Pancreas (tissue), 10 donors: ENCODE data around the gene ARHGAP22. TPM values are rescaled to one million over a fixed set of nuclear protein-coding genes. Genes with fewer than 3 reads are reported as not detected.
A peak's percentile ranks its signal among the peaks of the same experiment; 100 is the strongest.

ENCODE experiments used
- ATAC-seq, 4 donors: fragments of 200-7000 bp; cut with Tn5 transposase; one replicate each; pipeline versions ENCODE4 v1.8.0 to v1.9.1; 2020; ENCODE audit warnings: mild to moderate bottlenecking in 4 of 4, moderate library complexity in 4 of 4
- DNase-seq, 6 donors: peaks; one replicate each; pipeline ENCODE4 v3.0.0-alpha.2; 2020
- FAIRE-seq: peaks from 2 replicates; lab custom pipeline; 2012; peaks lifted over from hg19 to GRCh38; lab: Jason Lieb, UNC
- H3K27ac ChIP-seq, 4 donors: fragments of 200-600 bp; sonication (generic); 1 replicate in 3 of 4; 2 replicates in 1 of 4; pipeline versions ENCODE4 v1.5.0 to v1.8.0; 2020
- H3K27me3 ChIP-seq, 4 donors: fragments of 200-600 bp; one replicate each; pipeline ENCODE4 v1.8.0; 2021
- H3K36me3 ChIP-seq, 3 donors: fragments of 200-600 bp; sonication (generic) in 1 of 3; one replicate each; pipeline versions ENCODE4 v1.5.0 to v1.8.0; 2020 to 2021
- H3K4me1 ChIP-seq, 3 donors: fragments of 200-600 bp; one replicate each; pipeline ENCODE4 v1.8.0; 2021
- H3K4me3 ChIP-seq, 4 donors: fragments of 200-600 bp; sonication (generic) in 2 of 4; one replicate each; pipeline versions ENCODE4 v1.5.0 to v1.8.0; 2020 to 2021
- H3K9me3 ChIP-seq, 4 donors: fragments of 200-600 bp; one replicate each; pipeline ENCODE4 v1.8.0; 2021
- WGBS, 2 donors: extraction: QIAGEN DNeasy Blood & Tissue Kit; methylation state at CpG; one replicate each; pipeline ENCODE4 v1.1.7; 2013; 5-methylcytosine and 5-hydroxymethylcytosine counted together
- intact Hi-C, 3 donors: fragments of 100-400 bp; cut with DNase I; formaldehyde crosslinking; loops; one replicate each; pipeline versions ENCODE4 v1.11.1 to v1.14.2; 2022
- polyA plus RNA-seq, 2 donors: library from polyadenylated mRNA; stranded (reverse); fragments of 200-250 nt; gene quantifications; one replicate each; pipeline ENCODE4 v1.2.3, GENCODE V29; 2013
- total RNA-seq, 6 donors: library from RNA; stranded (reverse); fragmentation: NEBNext Ultra II Directional in 4 of 6; extraction: Animal tissue kit (Norgen Biotek cat#: 25700) in 4 of 6; gene quantifications; one replicate each; pipeline versions ENCODE4 v1.2.1 to v1.2.4, GENCODE V29; 2021 to 2023
- TF ChIP-seq, protein P1 (sequence below), 4 donors: fragments of 200-600 bp; sonication (generic) in 3 of 4; IDR thresholded peaks; one replicate each; pipeline versions ENCODE4 v1.5.0 to v1.8.0; 2021; ENCODE audit warnings: antibody characterized with exemption in 4 of 4
- donor health status: healthy with polysubstance abuse.
- donor health status: DM: no; HTN: no; CAD: no; lungs with moderate emphysema.
- donor health status: DM: no; HTN: no; CAD: no.
- donor health status: control.
- donor health status: control.
- donor health status: Bipolar disorder and iron deficiency.
- donor health status: DM: yes; HTN: yes; CAD: no.
- donor health status: DM: no; HTN: no; CAD: no.
- donor health status: DM: no; HTN: no; CAD: no.
- donor health status: DM: yes; HTN: yes; CAD: no.

The ARHGAP22 gene
- total and polyA plus RNA-seq, 8 donors: 1.1 to 6.0 (median 1.9) TPM

DNA sequence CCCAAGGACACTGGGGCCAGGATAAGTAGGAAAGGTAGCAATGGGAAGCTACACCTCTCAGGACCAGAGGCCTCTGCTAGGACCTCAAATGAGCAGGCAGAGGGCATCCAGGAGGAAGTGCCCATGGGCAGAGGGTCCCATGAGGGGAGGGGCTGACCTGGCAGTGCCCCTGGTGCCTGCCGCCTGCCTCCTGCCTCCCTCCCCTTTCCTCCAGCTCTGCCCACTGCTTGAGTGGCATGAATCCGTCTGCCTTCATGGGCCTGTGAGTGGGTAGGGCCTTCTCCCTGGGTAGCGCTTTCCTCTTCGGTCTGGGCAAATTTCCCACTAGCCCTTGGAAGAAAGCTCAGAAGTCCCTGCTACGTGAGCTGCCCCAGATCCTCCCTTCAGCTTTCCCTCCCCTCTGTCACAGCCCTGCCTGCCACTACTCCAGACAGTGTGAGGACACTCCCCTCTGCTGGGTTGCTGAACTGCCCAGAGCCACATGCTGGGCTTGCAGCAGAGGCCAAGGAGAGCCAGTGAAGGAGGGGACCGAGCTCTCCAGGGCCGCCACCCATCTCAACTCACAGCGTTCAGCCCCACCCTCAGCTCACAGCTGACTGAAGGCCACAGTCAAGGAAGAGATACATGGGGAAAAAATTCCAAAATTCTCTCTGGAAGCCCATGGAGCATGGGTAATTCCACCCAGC is 141.4 kb downstream of the ARHGAP22 start:
- Histone ChIP-seq H3K36me3 (no peaks in the 10 kb centered on the region), H3K9me3 (no peaks in the 10 kb centered on the region), H3K4me3 (no peak overlapping the region), H3K27me3 (no peaks in the 10 kb centered on the region), H3K27ac (no peak overlapping the region), H3K4me1 (no peaks in the 10 kb centered on the region)
- FAIRE-seq (no peak), ATAC-seq (peak in 1 of 4 donors; percentile 11), DNase-seq (peak in 1 of 6 donors; percentile 31)
- WGBS, 2 donors: 81 to 84% methylated on average over 6 to 8 of the region's 8 CpGs
- TF ChIP-seq, protein P1, sequence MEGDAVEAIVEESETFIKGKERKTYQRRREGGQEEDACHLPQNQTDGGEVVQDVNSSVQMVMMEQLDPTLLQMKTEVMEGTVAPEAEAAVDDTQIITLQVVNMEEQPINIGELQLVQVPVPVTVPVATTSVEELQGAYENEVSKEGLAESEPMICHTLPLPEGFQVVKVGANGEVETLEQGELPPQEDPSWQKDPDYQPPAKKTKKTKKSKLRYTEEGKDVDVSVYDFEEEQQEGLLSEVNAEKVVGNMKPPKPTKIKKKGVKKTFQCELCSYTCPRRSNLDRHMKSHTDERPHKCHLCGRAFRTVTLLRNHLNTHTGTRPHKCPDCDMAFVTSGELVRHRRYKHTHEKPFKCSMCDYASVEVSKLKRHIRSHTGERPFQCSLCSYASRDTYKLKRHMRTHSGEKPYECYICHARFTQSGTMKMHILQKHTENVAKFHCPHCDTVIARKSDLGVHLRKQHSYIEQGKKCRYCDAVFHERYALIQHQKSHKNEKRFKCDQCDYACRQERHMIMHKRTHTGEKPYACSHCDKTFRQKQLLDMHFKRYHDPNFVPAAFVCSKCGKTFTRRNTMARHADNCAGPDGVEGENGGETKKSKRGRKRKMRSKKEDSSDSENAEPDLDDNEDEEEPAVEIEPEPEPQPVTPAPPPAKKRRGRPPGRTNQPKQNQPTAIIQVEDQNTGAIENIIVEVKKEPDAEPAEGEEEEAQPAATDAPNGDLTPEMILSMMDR (IDR thresholded peaks at IDR 0.05): no peak
- intact Hi-C loops: no loop called here

DNA sequence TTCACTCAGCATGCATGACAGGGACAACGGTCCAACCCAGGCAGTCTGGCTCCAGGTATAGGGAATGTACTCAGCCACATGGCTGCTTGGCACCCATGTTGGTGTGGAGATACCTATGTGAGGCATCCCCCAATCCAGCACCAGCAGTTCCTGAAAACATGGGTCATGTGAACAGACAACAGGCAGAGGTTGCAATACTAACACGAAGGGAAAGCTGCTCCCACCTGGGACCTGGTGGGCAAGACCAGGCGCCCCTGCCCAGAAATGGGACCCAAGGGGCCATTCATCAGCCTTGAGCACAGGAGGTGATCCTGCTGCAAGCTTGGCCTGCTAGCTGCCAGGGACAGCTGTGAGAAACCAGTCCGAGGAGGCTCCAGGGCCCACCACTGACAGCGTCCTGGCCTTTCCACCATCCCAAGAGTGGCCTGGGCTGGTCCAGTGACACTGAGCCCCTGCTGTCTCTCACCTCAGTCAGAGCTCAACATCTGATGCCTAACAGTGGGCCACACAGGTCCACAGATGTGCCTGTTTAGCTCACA is 142.3 kb downstream of the ARHGAP22 start:
- H3K27me3 ChIP-seq: no peaks in the 10 kb centered on the region
- no peak for FAIRE-seq
- TF ChIP-seq, protein P1 (IDR thresholded peaks at IDR 0.05): no peak
- H3K4me1 ChIP-seq: no peaks in the 10 kb centered on the region
- DNase-seq: peak in 1 of 6 donors; percentile 16
- WGBS, 2 donors: 74 to 83% methylated on average over 5 of the region's 5 CpGs
- H3K36me3 ChIP-seq: no peaks in the 10 kb centered on the region
- H3K9me3 ChIP-seq: no peaks in the 10 kb centered on the region
- intact Hi-C loops: no loop called here
- H3K27ac ChIP-seq: no peak overlapping the region
- no peak overlapping the region for H3K4me3 ChIP-seq
- no peak for ATAC-seq

DNA sequence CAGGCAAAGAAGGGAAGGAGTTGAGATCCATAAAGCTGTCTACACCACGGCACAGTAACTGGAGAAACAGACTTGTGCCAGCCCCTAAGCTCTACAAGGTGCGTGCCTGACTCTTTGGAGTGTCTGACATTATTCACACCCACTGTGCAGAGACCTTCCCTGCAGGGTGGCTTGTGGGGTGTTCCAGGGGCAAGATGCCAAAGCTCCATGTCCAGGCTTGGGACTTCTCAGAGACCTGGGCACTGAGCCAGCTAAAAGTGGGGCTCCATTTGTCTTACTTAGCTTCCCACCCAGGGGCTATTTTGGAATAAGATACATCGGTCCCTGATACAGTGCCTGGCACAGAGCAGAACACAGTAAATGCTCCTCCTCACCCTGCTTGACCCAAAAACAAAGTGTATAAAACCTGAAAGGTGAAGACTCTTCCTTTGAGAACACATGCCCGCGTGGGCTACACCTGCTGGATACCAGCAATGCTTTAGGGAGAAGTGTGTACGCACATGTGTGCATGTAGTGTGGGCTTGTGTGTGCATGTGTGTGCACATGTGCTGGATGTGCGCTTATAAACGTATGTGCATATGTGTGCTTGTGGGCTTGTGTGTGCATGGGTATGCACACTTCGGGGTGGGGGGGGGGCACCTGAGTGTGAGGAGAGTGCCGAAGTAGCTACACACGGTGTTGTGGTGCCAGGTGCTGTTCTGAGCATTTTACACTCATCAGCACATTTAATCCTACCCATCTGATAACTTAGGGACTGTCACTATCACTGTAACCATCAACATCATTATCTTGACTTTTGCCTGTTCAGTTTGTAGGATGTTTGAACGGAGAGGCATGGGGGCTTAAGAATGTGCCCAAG is 143.0 kb downstream of the ARHGAP22 start:
- H3K4me3 ChIP-seq: no peak overlapping the region
- FAIRE-seq (no peak), ATAC-seq (no peak), DNase-seq (no peak)
- 86 to 89% methylated on average over 12 of the region's 12 CpGs for WGBS, 2 donors
- no peak overlapping the region for H3K27ac ChIP-seq
- H3K4me1 ChIP-seq: no peaks in the 10 kb centered on the region
- TF ChIP-seq, protein P1 (IDR thresholded peaks at IDR 0.05): no peak
- no peaks in the 10 kb centered on the region for H3K36me3 ChIP-seq
- H3K27me3 ChIP-seq: no peaks in the 10 kb centered on the region
- no peaks in the 10 kb centered on the region for H3K9me3 ChIP-seq
- intact Hi-C loops: no loop called here

DNA sequence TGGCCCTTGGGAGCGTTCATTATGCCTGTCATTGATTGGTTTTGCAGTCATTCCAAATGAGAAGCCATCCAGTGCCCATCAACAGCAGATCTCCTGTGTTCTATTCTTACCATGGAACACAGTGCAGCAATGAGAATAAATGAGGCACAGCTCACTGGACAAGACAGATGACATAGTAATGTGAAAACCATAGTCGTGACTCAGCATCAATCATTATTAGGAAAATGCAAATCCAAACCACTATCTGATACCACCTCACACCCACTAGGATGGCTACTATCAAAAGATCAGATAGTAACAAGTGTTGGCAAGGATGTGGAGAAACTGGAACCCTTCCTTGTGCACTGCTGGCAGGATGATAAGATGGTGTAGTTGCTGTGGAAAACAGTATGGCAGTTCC is 144.7 kb downstream of the ARHGAP22 start:
- Histone ChIP-seq H3K4me1 (no peaks in the 10 kb centered on the region), H3K27ac (no peak overlapping the region), H3K4me3 (no peak overlapping the region), H3K36me3 (no peaks in the 10 kb centered on the region), H3K9me3 (no peaks in the 10 kb centered on the region), H3K27me3 (no peaks in the 10 kb centered on the region)
- no peak for FAIRE-seq
- TF ChIP-seq, protein P1 (IDR thresholded peaks at IDR 0.05): no peak
- intact Hi-C loops: no loop called here
- WGBS, 2 donors: 87 to 88% methylated on average over 2 of the region's 2 CpGs
- no peak for DNase-seq
- no peak for ATAC-seq
